OCI-LY1 (cell line): Measurements from ENCODE around the gene KIAA2012.

Experiments
- H2AFZ ChIP-seq: fragments of 200-600 bp; sonication (generic), shearing (Covaris generic); 2 replicates; pipeline ENCODE4 v1.6.0; 2014; ENCODE audit warnings: antibody characterized with exemption, mild to moderate bottlenecking, low read length
- H3F3A ChIP-seq: fragments of 200-600 bp; sonication (generic), shearing (Covaris generic); 2 replicates; pipeline ENCODE4 v1.6.0; 2014; ENCODE audit warnings: mild to moderate bottlenecking, antibody characterized with exemption, low read length, moderate library complexity; ENCODE audit not compliant: insufficient read depth
- H3K27ac ChIP-seq: fragments of 200-600 bp; sonication (generic); 2 replicates; pipeline ENCODE4 v1.5.1; 2014; ENCODE audit warnings: low read length, mixed run types, mild to moderate bottlenecking, low read depth; ENCODE audit not compliant: poor library complexity, severe bottlenecking
- H3K27me3 ChIP-seq: fragments of 200-600 bp; sonication (generic); 2 replicates; pipeline ENCODE4 v1.6.0; 2014; ENCODE audit warnings: antibody characterized with exemption, mild to moderate bottlenecking, low read length, moderate library complexity; ENCODE audit not compliant: insufficient read depth
- H3K36me3 ChIP-seq: fragments of 200-600 bp; sonication (generic); 2 replicates; pipeline ENCODE4 v1.6.1; 2014; ENCODE audit warnings: mild to moderate bottlenecking, antibody characterized with exemption, low read length, moderate library complexity, mixed read lengths; ENCODE audit not compliant: insufficient read depth
- H3K4me1 ChIP-seq: fragments of 200-600 bp; sonication (generic); 2 replicates; pipeline ENCODE4 v1.5.1; 2014; ENCODE audit warnings: mild to moderate bottlenecking, low read length, moderate library complexity; ENCODE audit not compliant: insufficient read depth, severe bottlenecking
- H3K4me2 ChIP-seq: fragments of 200-600 bp; sonication (generic), shearing (Covaris generic); 2 replicates; pipeline ENCODE4 v1.6.1; 2014; ENCODE audit warnings: low read length
- H3K4me3 ChIP-seq: fragments of 200-600 bp; sonication (generic); 2 replicates; pipeline ENCODE4 v1.5.1; 2014; ENCODE audit warnings: low read length, low read depth, mild to moderate bottlenecking, mixed read lengths; ENCODE audit not compliant: poor library complexity, severe bottlenecking
- H3K79me2 ChIP-seq: fragments of 200-600 bp; shearing (Covaris generic); 2 replicates; pipeline ENCODE4 v1.6.1; 2016; ENCODE audit warnings: mixed run types, low read length, mixed read lengths; ENCODE audit not compliant: insufficient read depth
- H3K9ac ChIP-seq: fragments of 200-600 bp; sonication (generic), shearing (Covaris generic); 2 replicates; pipeline ENCODE4 v1.6.1; 2014; ENCODE audit warnings: mild to moderate bottlenecking, low read length, mixed read lengths
- H3K9me2 ChIP-seq: fragments of 200-600 bp; sonication (generic), shearing (Covaris generic); 2 replicates; pipeline ENCODE4 v1.6.1; 2014; ENCODE audit warnings: low read depth, mild to moderate bottlenecking, low read length, mixed read lengths
- H3K9me3 ChIP-seq: fragments of 200-600 bp; shearing (Covaris generic); 2 replicates; pipeline ENCODE4 v1.6.1; 2014; ENCODE audit warnings: low read length, mixed read lengths
- H4K20me1 ChIP-seq: fragments of 200-600 bp; sonication (generic), shearing (Covaris generic); 2 replicates; pipeline ENCODE4 v1.6.0; 2016; ENCODE audit warnings: mild to moderate bottlenecking, low read length; ENCODE audit not compliant: insufficient read depth
- EZH2 ChIP-seq: fragments of 200-600 bp; sonication (generic), shearing (Covaris generic); IDR thresholded peaks from 2 replicates; pipeline ENCODE4 v1.8.0; 2017; ENCODE audit warnings: borderline replicate concordance, mixed run types, mild to moderate bottlenecking, antibody characterized with exemption, low read length, moderate library complexity, mixed read lengths
- TF ChIP-seq, protein P1 (sequence below): fragments of 200-600 bp; sonication (generic), shearing (Covaris generic); IDR thresholded peaks from 2 replicates; pipeline ENCODE4 v1.5.1; 2017; ENCODE audit warnings: mild to moderate bottlenecking, antibody characterized with exemption, low read length, moderate library complexity, mixed read lengths

The KIAA2012 gene

DNA sequence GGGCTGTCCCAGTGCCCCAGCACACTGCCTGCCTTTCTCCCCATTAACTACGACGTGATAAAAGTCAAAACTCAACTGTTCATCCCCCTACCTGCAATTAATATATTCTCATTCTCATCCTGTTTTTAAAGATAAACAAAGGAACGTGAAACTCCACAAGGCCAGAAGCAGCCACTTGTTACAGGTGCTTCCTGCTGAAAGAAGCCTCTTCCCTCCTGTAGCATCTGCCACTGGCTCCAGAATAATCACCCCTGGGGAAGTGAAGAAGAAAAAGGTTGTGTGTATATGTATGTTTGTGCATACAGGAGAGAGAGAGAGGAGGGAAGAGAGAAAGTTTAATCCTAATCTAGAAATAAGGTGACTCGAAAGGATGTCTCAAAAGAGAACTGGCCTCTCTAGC, 27.1 kb downstream of the KIAA2012 start:
- Histone ChIP-seq H3K4me3 (no peak overlapping the region), H2AFZ (no peak overlapping the region), H4K20me1 (no peaks in the 10 kb centered on the region), H3K4me2 (no peak overlapping the region), H3K27me3 (no peaks in the 10 kb centered on the region), H3K9me3 (no peaks in the 10 kb centered on the region), H3K4me1 (no peaks in the 10 kb centered on the region), H3K27ac (no peak overlapping the region), H3K9me2 (no peaks in the 10 kb centered on the region), H3K36me3 (no peaks in the 10 kb centered on the region), H3F3A (no peaks in the 10 kb centered on the region), H3K79me2 (no peaks in the 10 kb centered on the region), H3K9ac (no peak overlapping the region)
- TF ChIP-seq, protein P1, sequence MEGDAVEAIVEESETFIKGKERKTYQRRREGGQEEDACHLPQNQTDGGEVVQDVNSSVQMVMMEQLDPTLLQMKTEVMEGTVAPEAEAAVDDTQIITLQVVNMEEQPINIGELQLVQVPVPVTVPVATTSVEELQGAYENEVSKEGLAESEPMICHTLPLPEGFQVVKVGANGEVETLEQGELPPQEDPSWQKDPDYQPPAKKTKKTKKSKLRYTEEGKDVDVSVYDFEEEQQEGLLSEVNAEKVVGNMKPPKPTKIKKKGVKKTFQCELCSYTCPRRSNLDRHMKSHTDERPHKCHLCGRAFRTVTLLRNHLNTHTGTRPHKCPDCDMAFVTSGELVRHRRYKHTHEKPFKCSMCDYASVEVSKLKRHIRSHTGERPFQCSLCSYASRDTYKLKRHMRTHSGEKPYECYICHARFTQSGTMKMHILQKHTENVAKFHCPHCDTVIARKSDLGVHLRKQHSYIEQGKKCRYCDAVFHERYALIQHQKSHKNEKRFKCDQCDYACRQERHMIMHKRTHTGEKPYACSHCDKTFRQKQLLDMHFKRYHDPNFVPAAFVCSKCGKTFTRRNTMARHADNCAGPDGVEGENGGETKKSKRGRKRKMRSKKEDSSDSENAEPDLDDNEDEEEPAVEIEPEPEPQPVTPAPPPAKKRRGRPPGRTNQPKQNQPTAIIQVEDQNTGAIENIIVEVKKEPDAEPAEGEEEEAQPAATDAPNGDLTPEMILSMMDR, result no peak
- no peak for TF ChIP-seq EZH2

DNA sequence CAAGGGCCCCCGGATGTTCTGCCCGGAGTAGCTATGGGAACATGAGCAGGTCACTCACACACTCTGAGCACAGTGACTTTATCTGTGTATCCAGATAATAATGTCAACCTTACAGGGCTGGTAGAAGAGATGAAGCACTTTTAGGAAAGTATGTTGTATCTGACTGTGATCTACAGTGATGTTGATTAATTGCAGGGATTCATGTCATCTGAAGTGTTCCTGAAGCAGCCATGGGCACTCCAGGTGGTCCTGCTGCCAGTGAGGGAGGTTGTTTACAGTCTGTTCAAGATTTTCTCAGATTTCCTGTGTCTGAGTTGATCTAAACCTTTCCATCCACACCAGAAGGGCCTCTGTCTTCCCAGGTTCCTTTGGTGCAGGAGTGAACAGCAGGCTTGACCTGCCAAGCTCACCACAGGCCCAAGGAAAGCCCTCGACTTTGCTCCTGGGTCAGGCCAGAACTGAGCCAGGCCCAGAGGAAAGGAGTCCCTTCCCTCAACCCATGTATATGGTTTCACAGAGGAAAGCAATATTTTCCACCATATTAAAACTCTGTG, 28.0 kb downstream of the KIAA2012 start:
- Histone ChIP-seq H2AFZ (no peak overlapping the region), H3K27ac (no peak overlapping the region), H3K9me3 (no peaks in the 10 kb centered on the region), H3K4me3 (no peak overlapping the region), H3K4me1 (no peaks in the 10 kb centered on the region), H3K79me2 (no peaks in the 10 kb centered on the region), H4K20me1 (no peaks in the 10 kb centered on the region), H3K9me2 (no peaks in the 10 kb centered on the region), H3K36me3 (no peaks in the 10 kb centered on the region), H3K4me2 (no peak overlapping the region), H3K27me3 (no peaks in the 10 kb centered on the region), H3F3A (no peaks in the 10 kb centered on the region), H3K9ac (no peak overlapping the region)
- TF ChIP-seq, protein P1, result no peak
- TF ChIP-seq EZH2, result no peak

DNA sequence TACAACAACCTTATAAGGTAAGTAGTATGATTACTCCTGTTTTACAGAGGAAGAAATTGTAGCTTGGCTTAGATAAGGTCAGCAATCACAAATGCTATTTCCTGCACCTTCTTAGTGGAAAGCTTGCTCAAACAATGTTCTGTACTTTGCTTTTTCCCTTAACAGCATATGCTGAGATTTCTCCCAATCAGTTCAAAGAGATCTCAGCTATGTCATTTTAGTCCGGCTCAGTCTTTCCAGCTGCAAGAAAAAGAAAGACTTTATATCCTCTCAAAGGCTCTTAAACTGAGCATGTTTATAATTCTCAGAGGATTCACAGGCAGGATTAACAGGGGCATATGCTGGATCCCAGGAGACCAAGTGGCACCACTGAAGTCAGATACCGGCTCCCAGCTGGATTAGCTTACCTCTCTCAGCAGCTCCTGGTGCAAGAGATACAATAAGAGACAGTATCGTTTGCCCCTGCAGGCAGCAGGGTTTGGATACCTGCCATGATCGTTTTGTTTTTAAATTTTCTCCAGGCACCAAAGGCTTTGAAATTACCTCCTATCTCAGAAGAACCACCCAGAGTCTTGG, 29.5 kb downstream of the KIAA2012 start:
- Histone ChIP-seq H4K20me1 (no peaks in the 10 kb centered on the region), H3K4me2 (no peak overlapping the region), H3K27me3 (no peaks in the 10 kb centered on the region), H3K27ac (no peak overlapping the region), H3K4me3 (no peak overlapping the region), H3K9me2 (no peaks in the 10 kb centered on the region), H3K9ac (no peak overlapping the region), H3K79me2 (no peaks in the 10 kb centered on the region), H3K36me3 (no peaks in the 10 kb centered on the region), H3K4me1 (no peaks in the 10 kb centered on the region), H3F3A (no peaks in the 10 kb centered on the region), H2AFZ (no peak overlapping the region), H3K9me3 (no peaks in the 10 kb centered on the region)
- TF ChIP-seq EZH2, result no peak
- TF ChIP-seq, protein P1, result no peak
